Fibroblast of lung (primary cell): ENCODE data around the gene B2M. TPM values are rescaled to one million over a fixed set of nuclear protein-coding genes. Genes with fewer than 3 reads are reported as not detected.
"Not testable (repeated sequence)": the region's sequence is repeated elsewhere in the genome, so short reads cannot be mapped to it uniquely, and the experiment has no call there.

Experiments used
- DNase-seq, 2 donors: peaks; one replicate each; pipeline versions ENCODE4 v3.0.0 to v3.0.0-alpha.2; 2010; ENCODE audit warnings: low read depth in 2 of 2
- H2AFZ ChIP-seq: 2 replicates; pipeline ENCODE4 v1.5.1; 2012; ENCODE audit warnings: low read length, control low read depth, inconsistent platforms
- H3K27ac ChIP-seq: 2 replicates; pipeline ENCODE4 v1.5.1; 2011; ENCODE audit warnings: low read length, control low read depth; ENCODE audit not compliant: insufficient read depth
- H3K27me3 ChIP-seq: 2 replicates; pipeline ENCODE4 v1.5.1; 2011; ENCODE audit warnings: mild to moderate bottlenecking, low read length; ENCODE audit not compliant: control insufficient read depth, insufficient read depth
- H3K36me3 ChIP-seq: 2 replicates; pipeline ENCODE4 v1.5.1; 2011; ENCODE audit warnings: low read length; ENCODE audit not compliant: control insufficient read depth, insufficient read depth
- H3K4me1 ChIP-seq: 2 replicates; pipeline ENCODE4 v1.5.1; 2011; ENCODE audit warnings: low read length; ENCODE audit not compliant: control insufficient read depth, insufficient read depth; ENCODE audit errors: extremely low read depth
- H3K4me2 ChIP-seq: 2 replicates; pipeline ENCODE4 v1.5.1; 2011; ENCODE audit warnings: low read length, control low read depth; ENCODE audit not compliant: insufficient read depth; ENCODE audit errors: extremely low read depth
- H3K4me3 ChIP-seq, 4 experiments: fragments of 200-600 bp in 1 of 4; sonication (generic) in 1 of 4; replicated peaks in 1 of 4; 2 replicates each; pipeline ENCODE4 v1.5.1; 2011 to 2016; ENCODE audit warnings: low read length in 4 of 4, low read depth in 3 of 4, mild to moderate bottlenecking in 3 of 4, control low read depth in 2 of 4, inconsistent platforms in 1 of 4, mixed read lengths in 1 of 4; ENCODE audit not compliant: insufficient read depth in 1 of 4; ENCODE audit errors: control extremely low read depth in 1 of 4
- H3K79me2 ChIP-seq: 2 replicates; pipeline ENCODE4 v1.5.1; 2012; ENCODE audit warnings: mild to moderate bottlenecking, low read length, inconsistent platforms; ENCODE audit not compliant: control insufficient read depth, insufficient read depth
- H3K9ac ChIP-seq: 2 replicates; pipeline ENCODE4 v1.5.1; 2011; ENCODE audit warnings: mild to moderate bottlenecking, low read length, control low read depth; ENCODE audit not compliant: insufficient read depth
- H3K9me3 ChIP-seq: 2 replicates; pipeline ENCODE4 v1.5.1; 2012; ENCODE audit warnings: low read depth, low read length; ENCODE audit not compliant: control insufficient read depth, insufficient read depth
- H4K20me1 ChIP-seq: 2 replicates; pipeline ENCODE4 v1.5.1; 2011; ENCODE audit warnings: low read length; ENCODE audit not compliant: control insufficient read depth, insufficient read depth; ENCODE audit errors: extremely low read depth
- CTCF ChIP-seq, 2 donors: IDR thresholded peaks in 1 of 2; conservative IDR thresholded peaks in 1 of 2; 1 replicate in 1 of 2; 2 replicates in 1 of 2; pipeline ENCODE4 v1.5.1; 2011 to 2012; ENCODE audit warnings: low read length in 2 of 2, control low read depth in 1 of 2, inconsistent platforms in 1 of 2, low read depth in 1 of 2, mild to moderate bottlenecking in 1 of 2
- EZH2 ChIP-seq: IDR thresholded peaks from 2 replicates; pipeline ENCODE4 v1.5.1; 2012; ENCODE audit warnings: low read length, control low read depth, mild to moderate bottlenecking; ENCODE audit errors: missing control alignments
- polyA plus RNA-seq, 2 donors: library from polyadenylated mRNA; depleted of rRNA in 1 of 2; stranded (reverse) in 1 of 2; unstranded in 1 of 2; fragments of >200 nt; gene quantifications; 2 replicates each; pipeline ENCODE4 v1.2.1, GENCODE V29; 2011 to 2012; ENCODE audit warnings: missing spikeins in 1 of 2
- total RNA-seq: library from RNA; depleted of rRNA; stranded (reverse); fragments of >200 nt; gene quantifications from 2 replicates; pipeline ENCODE4 v1.2.1, GENCODE V29; 2014

B2M gene
- total and polyA plus RNA-seq, 2 donors (not counting 1 experiment from before 2014, with no cell fraction given) = 2,942 to 13,303 TPM

GRCh38 chr15:44735482-44736180, 24.3 kb downstream of the B2M start:
- H3K27ac ChIP-seq = peak overlapping the region; percentile 44
- TF ChIP-seq EZH2 = no peak
- TF ChIP-seq CTCF (conservative IDR thresholded peaks at IDR 0.05 in 1 of 2, IDR thresholded peaks at IDR 0.05 in 1 of 2; ENCODE audit: low read depth in 1 of 2, low read length in 2 of 2) = no peak
- peak overlapping the region; percentile 15 for H3K4me2 ChIP-seq
- H3K4me3 ChIP-seq = no peak overlapping the region
- no peaks in the 10 kb centered on the region for H3K9me3 ChIP-seq
- no peaks in the 10 kb centered on the region for H3K27me3 ChIP-seq
- DNase-seq = peak in 1 of 2 donors; percentile 17
- no peak overlapping the region for H3K9ac ChIP-seq
- peaks cover 7% of the 10 kb centered on the region for H3K4me1 ChIP-seq
- H3K79me2 ChIP-seq = peaks cover 1% of the 10 kb centered on the region
- H4K20me1 ChIP-seq = no peaks in the 10 kb centered on the region
- no peaks in the 10 kb centered on the region for H3K36me3 ChIP-seq
- H2AFZ ChIP-seq = peak overlapping the region; percentile 48

DNA sequence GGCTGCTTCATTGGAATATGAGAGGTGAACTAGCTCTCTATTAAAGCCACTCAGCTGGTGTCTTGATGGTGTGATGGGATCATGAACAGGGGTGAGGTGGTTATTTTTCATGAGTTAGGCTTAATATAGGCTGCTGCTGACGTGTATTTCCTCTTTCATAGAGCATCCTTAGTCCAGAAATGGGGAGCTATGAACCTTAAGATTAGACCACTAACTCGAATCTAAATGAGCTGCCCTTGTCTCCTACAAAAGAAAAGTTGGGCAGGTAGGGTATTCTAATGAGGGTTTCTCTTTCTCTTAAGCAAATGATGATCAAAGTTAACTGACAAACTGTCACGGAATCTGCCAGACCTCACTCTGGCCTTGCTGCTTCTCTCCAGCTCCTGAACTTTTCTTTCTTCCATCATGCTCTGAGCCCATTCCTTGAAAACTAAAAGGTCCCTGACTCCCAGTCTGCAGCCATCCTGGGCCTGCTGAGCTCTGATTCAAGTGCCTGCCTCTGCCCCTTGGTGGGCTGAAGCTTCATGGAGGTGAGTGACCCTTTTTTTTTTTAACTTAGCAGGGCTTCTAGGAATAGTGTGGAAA, 25.0 kb downstream of the B2M start, which contains the start of gene TRIM69:
Gene TRIM69 (plus strand): TSS at position 348 of the 585 bp plus-strand sequence. CDS start 177 bp downstream, at position 525.
- peak within 1 kb of the TSS; percentile 44 for H3K27ac ChIP-seq
- H2AFZ ChIP-seq = peak within 1 kb of the TSS; percentile 48
- peaks cover 7% of the 10 kb centered on the region for H3K4me1 ChIP-seq
- H3K4me3 ChIP-seq = no peak within 1 kb of the TSS
- H3K4me2 ChIP-seq = peak within 1 kb of the TSS; percentile 15
- no peaks in the 10 kb centered on the region for H3K27me3 ChIP-seq
- H3K36me3 ChIP-seq = no peaks in the 10 kb centered on the region
- TF ChIP-seq CTCF (conservative IDR thresholded peaks at IDR 0.05 in 1 of 2, IDR thresholded peaks at IDR 0.05 in 1 of 2; ENCODE audit: low read depth in 1 of 2, low read length in 2 of 2) (no peak), EZH2 (no peak)
- no peaks in the 10 kb centered on the region for H4K20me1 ChIP-seq
- H3K9me3 ChIP-seq = no peaks in the 10 kb centered on the region
- H3K9ac ChIP-seq = no peak within 1 kb of the TSS
- no peaks in the 10 kb centered on the region for H3K79me2 ChIP-seq
- DNase-seq = no peak

- H3K4me1 ChIP-seq = peaks cover 7% of the 10 kb centered on the region
- H2AFZ ChIP-seq = no peak overlapping the region
- no peak overlapping the region for H3K4me3 ChIP-seq
- no peaks in the 10 kb centered on the region for H3K79me2 ChIP-seq
- H3K9me3 ChIP-seq = no peaks in the 10 kb centered on the region
- H3K9ac ChIP-seq = no peak overlapping the region
- TF ChIP-seq CTCF (conservative IDR thresholded peaks at IDR 0.05 in 1 of 2, IDR thresholded peaks at IDR 0.05 in 1 of 2; ENCODE audit: low read depth in 1 of 2, low read length in 2 of 2) = peak; percentile 57 to 72
- TF ChIP-seq EZH2 = no peak
- H3K27me3 ChIP-seq = no peaks in the 10 kb centered on the region
- no peaks in the 10 kb centered on the region for H4K20me1 ChIP-seq
- no peaks in the 10 kb centered on the region for H3K36me3 ChIP-seq
- H3K4me2 ChIP-seq = no peak overlapping the region
- peak; percentile 38 to 82 for DNase-seq
- no peak overlapping the region for H3K27ac ChIP-seq
Observed at GRCh38 chr15:44738340-44738984, 27.1 kb downstream of the B2M start.

DNA sequence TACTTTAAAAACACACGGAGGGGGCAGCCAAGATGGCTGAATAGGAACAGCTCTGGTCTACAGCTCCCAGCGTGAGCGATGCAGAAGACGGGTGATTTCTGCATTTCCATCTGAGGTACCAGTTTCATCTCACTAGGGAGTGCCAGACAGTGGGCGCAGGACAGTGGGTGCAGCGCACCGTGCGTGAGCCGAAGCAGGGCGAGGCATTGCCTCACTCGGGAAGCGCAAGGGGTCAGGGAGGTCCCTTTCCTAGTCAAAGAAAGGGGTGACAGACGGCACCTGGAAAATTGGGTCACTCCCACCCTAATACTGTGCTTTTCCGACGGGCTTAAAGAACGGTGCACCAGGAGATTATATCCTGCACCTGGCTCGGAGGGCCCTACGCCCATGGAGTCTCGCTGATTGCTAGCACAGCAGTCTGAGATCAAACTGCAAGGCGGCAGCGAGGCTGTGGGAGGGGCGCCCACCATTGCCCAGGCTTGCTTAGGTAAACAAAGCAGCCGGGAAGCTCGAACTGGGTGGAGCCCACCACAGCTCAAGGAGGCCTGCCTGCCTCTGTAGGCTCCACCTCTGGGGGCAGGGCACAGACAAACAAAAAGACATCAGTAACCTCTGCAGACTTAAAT, 28.0 kb downstream of the B2M start:
- DNase-seq, H3K36me3 ChIP-seq: not testable (repeated sequence)

More for the DNA sequence above, 28.0 kb downstream of the B2M start:
- not testable (repeated sequence) for H3K9me3 ChIP-seq, H4K20me1 ChIP-seq, H3K9ac ChIP-seq, H3K27ac ChIP-seq, H3K4me1 ChIP-seq, H3K4me3 ChIP-seq, H3K79me2 ChIP-seq, H3K27me3 ChIP-seq, H3K4me2 ChIP-seq, H2AFZ ChIP-seq
